ENCODE results near the gene TPK1. TPM values are rescaled to one million over a fixed set of nuclear protein-coding genes. Genes with fewer than 3 reads are reported as not detected.

TPK1 gene
- total RNA-seq, result 10 to 100 TPM; 13.8 to 15.4 TPM

GRCh38 chr7:144835652-144836544 lies at the start of gene TPK1:
Gene TPK1 (minus strand): TSS chr7:144836053. CDS start chr7:144835602, 451 bp downstream.

GRCh38 chr7:144403649-144404061 lies 432.2 kb downstream of the TPK1 start, which contains the start of gene NOBOX:
Gene NOBOX (minus strand): TSS chr7:144403693.

Measured in activated naive CD4-positive, alpha-beta T cell treated with anti-CD3 and anti-CD28 coated beads, Interleukin-2, amount 10 ng/mL, durations not matched to agents 5 hours and 36 hours (primary cell).